Body of pancreas (tissue), 4 donors: ENCODE measurements around the gene DTYMK. TPM values are rescaled to one million over a fixed set of nuclear protein-coding genes. Genes with fewer than 3 reads are reported as not detected.

Experiments used
- ATAC-seq: fragments of 150-250 bp; one replicate; pipeline ENCODE4 v1.9.1; 2016
- DNase-seq, 4 donors: peaks; one replicate each; pipeline ENCODE4 v3.0.0-alpha.2; 2019
- H3K27ac ChIP-seq, 4 donors: fragments of 200-600 bp; sonication (generic); 1 replicate in 3 of 4; 2 replicates in 1 of 4; pipeline versions ENCODE4 v1.5.1 to v1.6.1; 2016 to 2019; ENCODE audit warnings: mild to moderate bottlenecking in 1 of 4, mixed read lengths in 1 of 4, moderate library complexity in 1 of 4
- H3K27me3 ChIP-seq, 2 donors: fragments of 200-600 bp; sonication (generic); one replicate each; pipeline ENCODE4 v1.6.0; 2016; ENCODE audit warnings: mild to moderate bottlenecking in 1 of 2
- H3K36me3 ChIP-seq, 2 donors: fragments of 200-600 bp; sonication (generic); replicated peaks in 1 of 2; 2 replicates each; pipeline ENCODE4 v1.5.1; 2016; ENCODE audit warnings: low read depth in 2 of 2; ENCODE audit not compliant: insufficient read depth in 1 of 2
- H3K4me1 ChIP-seq: fragments of 200-600 bp; sonication (generic); one replicate; pipeline ENCODE4 v1.6.0; 2016
- H3K4me3 ChIP-seq, 2 donors: fragments of 200-600 bp; sonication (generic); 1 replicate in 1 of 2; 2 replicates in 1 of 2; pipeline ENCODE4 v1.5.1; 2016 to 2019
- H3K9me3 ChIP-seq, 3 donors: fragments of 200-600 bp; sonication (generic); 1 replicate in 2 of 3; 2 replicates in 1 of 3; pipeline ENCODE4 v1.5.1; 2016
- POLR2A ChIP-seq, 3 donors: fragments of 450-650 bp; IDR thresholded peaks; one replicate each; pipeline ENCODE4 v1.6.1; 2016; ENCODE audit warnings: antibody characterized with exemption in 3 of 3, mild to moderate bottlenecking in 2 of 3
- WGBS, 2 donors: methylation state at CpG; one replicate each; pipeline ENCODE4 v1.1.5; 2017; 5-methylcytosine and 5-hydroxymethylcytosine counted together
- intact Hi-C: fragments of 100-400 bp; cut with DNase I; formaldehyde crosslinking; loops from one replicate; pipeline ENCODE4 v1.15.1; 2023
- total RNA-seq, 2 donors: library from RNA; depleted of rRNA; stranded (reverse); fragments of >200 nt; gene quantifications; one replicate each; pipeline ENCODE4 v1.1.0, GENCODE V29; 2016
- TF ChIP-seq, protein P1 (sequence below), 7 experiments: fragments of 450-650 bp in 4 of 7; fragments of 200-600 bp in 3 of 7; sonication (generic) in 3 of 7; IDR thresholded peaks; one replicate each; pipeline ENCODE4 v1.5.1; 2016 to 2019; ENCODE audit warnings: antibody characterized with exemption in 7 of 7

Gene DTYMK
- total RNA-seq, 2 donors from 2014 or later, result 5.7 to 12.5 TPM

GRCh38 chr2:241645056-241645914 lies 41.3 kb downstream of the DTYMK start:
- ATAC-seq (no peak), DNase-seq (no peak)
- no peaks in the 10 kb centered on the region for H3K9me3 ChIP-seq
- H3K4me3 ChIP-seq, result no peak overlapping the region
- H3K27ac ChIP-seq, result no peak overlapping the region
- H3K27me3 ChIP-seq, result no peaks in the 10 kb centered on the region
- intact Hi-C loops, result no loop called here
- no peaks in the 10 kb centered on the region for H3K36me3 ChIP-seq
- TF ChIP-seq POLR2A (IDR thresholded peaks at IDR 0.05), result no peak
- TF ChIP-seq, protein P1, sequence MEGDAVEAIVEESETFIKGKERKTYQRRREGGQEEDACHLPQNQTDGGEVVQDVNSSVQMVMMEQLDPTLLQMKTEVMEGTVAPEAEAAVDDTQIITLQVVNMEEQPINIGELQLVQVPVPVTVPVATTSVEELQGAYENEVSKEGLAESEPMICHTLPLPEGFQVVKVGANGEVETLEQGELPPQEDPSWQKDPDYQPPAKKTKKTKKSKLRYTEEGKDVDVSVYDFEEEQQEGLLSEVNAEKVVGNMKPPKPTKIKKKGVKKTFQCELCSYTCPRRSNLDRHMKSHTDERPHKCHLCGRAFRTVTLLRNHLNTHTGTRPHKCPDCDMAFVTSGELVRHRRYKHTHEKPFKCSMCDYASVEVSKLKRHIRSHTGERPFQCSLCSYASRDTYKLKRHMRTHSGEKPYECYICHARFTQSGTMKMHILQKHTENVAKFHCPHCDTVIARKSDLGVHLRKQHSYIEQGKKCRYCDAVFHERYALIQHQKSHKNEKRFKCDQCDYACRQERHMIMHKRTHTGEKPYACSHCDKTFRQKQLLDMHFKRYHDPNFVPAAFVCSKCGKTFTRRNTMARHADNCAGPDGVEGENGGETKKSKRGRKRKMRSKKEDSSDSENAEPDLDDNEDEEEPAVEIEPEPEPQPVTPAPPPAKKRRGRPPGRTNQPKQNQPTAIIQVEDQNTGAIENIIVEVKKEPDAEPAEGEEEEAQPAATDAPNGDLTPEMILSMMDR (IDR thresholded peaks at IDR 0.05), result no peak
- peaks cover 4% of the 10 kb centered on the region for H3K4me1 ChIP-seq
- 81 to 83% methylated on average over 25 to 26 of the region's 26 CpGs for WGBS, 2 donors

DNA sequence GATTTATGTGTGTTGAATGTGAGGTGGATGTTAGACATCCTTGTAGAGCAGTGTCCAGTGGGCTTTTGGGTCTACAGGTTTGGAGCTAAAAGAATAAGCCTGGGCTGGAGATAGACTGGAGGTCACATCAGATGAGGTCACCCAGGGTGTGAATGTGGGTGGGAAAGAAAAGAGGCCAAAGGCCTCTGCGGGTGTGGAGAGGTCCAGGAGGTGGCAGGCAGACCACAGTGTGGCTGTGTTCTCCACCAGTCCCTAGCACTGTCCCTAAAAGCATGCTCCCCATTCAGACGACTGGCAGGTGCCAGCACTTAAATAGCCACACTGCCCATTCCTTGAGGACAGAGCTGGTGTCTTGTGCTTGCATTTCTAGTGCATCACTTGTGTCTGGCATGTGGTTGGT lies 45.0 kb downstream of the DTYMK start:
- DNase-seq (no peak), ATAC-seq (no peak)
- 53 to 77% methylated on average over 2 of the region's 2 CpGs for WGBS, 2 donors
- TF ChIP-seq, protein P1 (IDR thresholded peaks at IDR 0.05), result no peak
- TF ChIP-seq POLR2A (IDR thresholded peaks at IDR 0.05), result no peak
- Histone ChIP-seq H3K27ac (no peak overlapping the region), H3K36me3 (no peaks in the 10 kb centered on the region), H3K4me3 (no peak overlapping the region), H3K4me1 (peaks cover 19% of the 10 kb centered on the region), H3K9me3 (no peaks in the 10 kb centered on the region), H3K27me3 (no peaks in the 10 kb centered on the region)
- intact Hi-C loops, result no loop called here

GRCh38 chr2:241640165-241640795 lies 46.3 kb downstream of the DTYMK start:
- H3K4me3 ChIP-seq, result no peak overlapping the region
- peaks cover 29% of the 10 kb centered on the region for H3K4me1 ChIP-seq
- DNase-seq (no peak), ATAC-seq (no peak)
- TF ChIP-seq, protein P1 (IDR thresholded peaks at IDR 0.05), result no peak
- TF ChIP-seq POLR2A (IDR thresholded peaks at IDR 0.05), result no peak
- intact Hi-C loops, result no loop called here
- no peaks in the 10 kb centered on the region for H3K27me3 ChIP-seq
- H3K36me3 ChIP-seq, result no peaks in the 10 kb centered on the region
- H3K9me3 ChIP-seq, result no peaks in the 10 kb centered on the region
- no peak overlapping the region for H3K27ac ChIP-seq
- 79 to 87% methylated on average over 8 of the region's 8 CpGs for WGBS, 2 donors

- WGBS, 2 donors, result 95 to 98% methylated on average over 7 of the region's 7 CpGs
- DNase-seq, result no peak
- H3K9me3 ChIP-seq, result no peaks in the 10 kb centered on the region
- intact Hi-C loops, result no loop called here
- no peak for TF ChIP-seq POLR2A (IDR thresholded peaks at IDR 0.05)
- TF ChIP-seq, protein P1 (IDR thresholded peaks at IDR 0.05), result no peak
- no peak overlapping the region for H3K27ac ChIP-seq
- H3K4me1 ChIP-seq, result peaks cover 34% of the 10 kb centered on the region
- H3K36me3 ChIP-seq, result no peaks in the 10 kb centered on the region
- no peaks in the 10 kb centered on the region for H3K27me3 ChIP-seq
- no peak overlapping the region for H3K4me3 ChIP-seq
- ATAC-seq, result no peak
Observed at GRCh38 chr2:241639385-241639784, 47.2 kb downstream of the DTYMK start.
